ENCODE data around the gene CPLX1. TPM values are rescaled to one million over a fixed set of nuclear protein-coding genes. Genes with fewer than 3 reads are reported as not detected.

CPLX1 gene
- total RNA-seq, 1 experiment from 2014 or later, result 14.5 TPM

GRCh38 chr4:742096-742741, 83.7 kb downstream of the CPLX1 start:
- no peaks in the 10 kb centered on the region for H3K27me3 ChIP-seq (ENCODE audit: insufficient read depth, low read length)
- H3K4me3 ChIP-seq (replicated peaks in 1 of 2; ENCODE audit: low read depth in 1 of 2, low read length in 2 of 2), result no peak overlapping the region
- H3K9ac ChIP-seq (ENCODE audit: low read length), result no peak overlapping the region
- no peaks in the 10 kb centered on the region for H3K79me2 ChIP-seq (ENCODE audit: insufficient read depth, low read length)
- no peaks in the 10 kb centered on the region for H4K20me1 ChIP-seq (ENCODE audit: insufficient read depth)
- ChIA-PET POLR2A (no interaction called here), CTCF (interaction anchor here (0.6 to 1.6 kb wide), 11 partner anchors 15 to 411 kb away, joined by 3 to 5 read pairs (median 3); partner anchors contain the start of genes GAK, IDUA and TMEM175), RAD21 (ENCODE audit: low non-redundant PET in 1 of 2, low total read pairs in 2 of 2, uncharacterized antibody in 2 of 2, unreplicated experiment in 2 of 2) (interaction anchor here (1.0 to 1.2 kb wide), 2 partner anchors 245 kb away, joined by 3 to 4 read pairs; partner anchors contain the start of gene IDUA (in 2 of the 2))
- H2AFZ ChIP-seq (ENCODE audit: low read depth, low read length, poor library complexity, severe bottlenecking), result no peak overlapping the region
- DNase-seq (ENCODE audit: low read depth, low spot score) (no peak), ATAC-seq (no peak)
- H3K4me1 ChIP-seq (ENCODE audit: control insufficient read depth in 1 of 2, insufficient read depth in 2 of 2, low read length in 2 of 2), result no peaks in the 10 kb centered on the region
- BruUV-seq (replicated peaks), result no TSS peak
- no peaks in the 10 kb centered on the region for H3K9me2 ChIP-seq (ENCODE audit: insufficient read depth)
- peaks cover 0 to 9% of the 10 kb centered on the region in 2 experiments; a peak in 3 of 4 replicates for H3K36me3 ChIP-seq (ENCODE audit: control insufficient read depth in 1 of 2, insufficient read depth in 2 of 2, low read length in 2 of 2)
- H3K4me2 ChIP-seq (ENCODE audit: low read length), result no peak overlapping the region
- intact Hi-C loops (cut with micrococcal nuclease), result no loop called here
- no peak overlapping the region for H3K27ac ChIP-seq (ENCODE audit: low read depth, low read length)
- TF ChIP-seq YY1 (IDR thresholded peaks at IDR 0.05; ENCODE audit: extremely low read depth, insufficient replicate concordance, low read depth, low read length) (no peak), EZH2 (IDR thresholded peaks at IDR 0.05) (no peak), SRF (IDR thresholded peaks at IDR 0.05; ENCODE audit: low read depth) (no peak), SIN3A (IDR thresholded peaks at IDR 0.05; ENCODE audit: low read depth) (no peak), FOSL1 (IDR thresholded peaks at IDR 0.05; ENCODE audit: low read depth) (no peak), ZNF274 (IDR thresholded peaks at IDR 0.05; ENCODE audit: low read depth, low read length) (no peak), CTCF (IDR thresholded peaks at IDR 0.05 in 2 of 3, conservative IDR thresholded peaks at IDR 0.05 in 1 of 3; ENCODE audit: borderline replicate concordance in 1 of 3, insufficient read depth in 1 of 3, low read depth in 2 of 3, low read length in 2 of 3) (no peak), REST (IDR thresholded peaks at IDR 0.05; ENCODE audit: low read depth) (no peak), EZH2phosphoT487 (IDR thresholded peaks at IDR 0.05; ENCODE audit: borderline replicate concordance) (no peak), ATF3 (IDR thresholded peaks at IDR 0.05) (no peak)
- H3K9me3 ChIP-seq (ENCODE audit: control insufficient read depth in 1 of 2, insufficient read depth in 1 of 2, low read depth in 1 of 2, low read length in 2 of 2), result no peaks in the 10 kb centered on the region
